HepG2 (cell line): ENCODE data around the gene PHF14. TPM values are rescaled to one million over a fixed set of nuclear protein-coding genes. Genes with fewer than 3 reads are reported as not detected.
A peak's percentile ranks its signal among the peaks of the same experiment; 100 is the strongest.

ENCODE experiments used
- ATAC-seq: fragments of 200-7000 bp; cut with Tn5 transposase; 3 replicates; pipeline ENCODE4 v1.9.1; 2020; ENCODE audit warnings: mild to moderate bottlenecking, moderate library complexity
- BruUV-seq: library from RNA; stranded (reverse); fragments of 400-500 nt; replicated peaks from 2 replicates; lab custom pipeline; 2021; lab: Mats Ljungman, UMichigan
- CTCF ChIA-PET: fragments of 300-600 bp; formaldehyde crosslinking; extraction: SDS; loops from one replicate; lab custom pipeline; 2021; ENCODE audit warnings: low total read pairs, inconsistent platforms, low intra/inter-chr PET ratio; lab: Yijun Ruan, JAX
- POLR2A ChIA-PET: fragments of 350-600 bp; sonication (Branson Sonifier 250); formaldehyde crosslinking; loops from one replicate; lab custom pipeline; 2020; ENCODE audit warnings: antibody characterized with exemption, inconsistent platforms; lab: Yijun Ruan, JAX
- DNase-seq: peaks from one replicate; pipeline ENCODE4 v3.0.0-alpha.2; 2015; ENCODE audit warnings: low spot score
- FAIRE-seq: peaks from 3 replicates; lab custom pipeline; 2011; peaks lifted over from hg19 to GRCh38; lab: Jason Lieb, UNC
- H2AFZ ChIP-seq: one replicate; pipeline ENCODE4 v1.6.1; 2011; ENCODE audit warnings: low read length, inconsistent platforms
- H3K27ac ChIP-seq: fragments of 300-600 bp; 3 replicates; pipeline ENCODE4 v1.8.0; 2011; ENCODE audit warnings: mixed run types, mild to moderate bottlenecking, mixed read lengths, low read length, inconsistent platforms; ENCODE audit not compliant: insufficient read depth; ENCODE audit errors: extremely low read length
- H3K27me3 ChIP-seq, 2 experiments: fragments of 200-600 bp in 1 of 2; 2 replicates in 1 of 2; 3 replicates in 1 of 2; pipeline versions ENCODE4 v1.6.0 to v1.8.0; 2011; ENCODE audit warnings: low read length in 2 of 2, mild to moderate bottlenecking in 2 of 2, moderate library complexity in 2 of 2, inconsistent platforms in 1 of 2; ENCODE audit not compliant: insufficient read depth in 2 of 2, control insufficient read depth in 1 of 2
- H3K36me3 ChIP-seq, 2 experiments: fragments of 200-600 bp in 1 of 2; replicated peaks in 1 of 2; 2 replicates in 1 of 2; 3 replicates in 1 of 2; pipeline versions ENCODE4 v1.5.1 to v1.8.0; 2011; ENCODE audit warnings: low read length in 2 of 2, inconsistent platforms in 1 of 2; ENCODE audit not compliant: insufficient read depth in 2 of 2, control insufficient read depth in 1 of 2
- H3K4me1 ChIP-seq: 2 replicates; pipeline ENCODE4 v1.5.1; 2012; ENCODE audit warnings: low read length, inconsistent platforms; ENCODE audit not compliant: insufficient read depth
- H3K4me2 ChIP-seq: 2 replicates; pipeline ENCODE4 v1.6.0; 2011; ENCODE audit warnings: low read depth, low read length, inconsistent platforms
- H3K4me3 ChIP-seq, 3 experiments: fragments of 200-600 bp in 1 of 3; sonication (generic), shearing (Covaris generic) in 1 of 3; replicated peaks in 1 of 3; 2 replicates each; pipeline ENCODE4 v1.5.1; 2011 to 2016; ENCODE audit warnings: low read length in 3 of 3, inconsistent platforms in 2 of 3, low read depth in 2 of 3, mild to moderate bottlenecking in 2 of 3, control low read depth in 1 of 3, mixed read lengths in 1 of 3; ENCODE audit not compliant: insufficient read depth in 1 of 3
- H3K79me2 ChIP-seq: one replicate; pipeline ENCODE4 v1.6.1; 2011; ENCODE audit warnings: low read length, inconsistent platforms; ENCODE audit not compliant: insufficient read depth
- H3K9ac ChIP-seq: 2 replicates; pipeline ENCODE4 v1.6.0; 2011; ENCODE audit warnings: mild to moderate bottlenecking, low read depth, low read length, inconsistent platforms; ENCODE audit not compliant: insufficient read depth
- H3K9me3 ChIP-seq: 2 replicates; pipeline ENCODE4 v1.5.1; 2012; ENCODE audit warnings: mild to moderate bottlenecking, low read length
- H4K20me1 ChIP-seq: 2 replicates; pipeline ENCODE4 v1.6.0; 2011; ENCODE audit warnings: inconsistent platforms, mild to moderate bottlenecking, low read length, moderate library complexity; ENCODE audit not compliant: insufficient read depth
- AHDC1 ChIP-seq: sonication (generic); formaldehyde crosslinking; IDR thresholded peaks from 2 replicates; pipeline ENCODE4 v1.5.1; 2020; ENCODE audit warnings: mild to moderate bottlenecking, missing genetic modification reagents, borderline replicate concordance
- CREM ChIP-seq, 2 experiments: sonication (generic) in 1 of 2; formaldehyde crosslinking in 1 of 2; IDR thresholded peaks; 2 replicates each; pipeline versions ENCODE4 v1.4.0 to v1.6.1; 2016 to 2020; ENCODE audit warnings: antibody characterized with exemption in 1 of 2, mild to moderate bottlenecking in 1 of 2, missing genetic modification reagents in 1 of 2
- DPF2 ChIP-seq: sonication (generic); formaldehyde crosslinking; IDR thresholded peaks from 2 replicates; pipeline ENCODE4 v1.4.0; 2020; ENCODE audit warnings: mild to moderate bottlenecking, low read depth, missing genetic modification reagents, borderline replicate concordance
- FOXO1 ChIP-seq: sonication (generic); formaldehyde crosslinking; IDR thresholded peaks from 2 replicates; pipeline ENCODE4 v1.4.0; 2020; ENCODE audit warnings: missing genetic modification reagents
- HNF4A ChIP-seq: sonication (generic); formaldehyde crosslinking; IDR thresholded peaks from 2 replicates; pipeline ENCODE4 v1.4.0; 2020; ENCODE audit warnings: missing genetic modification reagents
- HNF4G ChIP-seq, 2 experiments: sonication (generic) in 1 of 2; formaldehyde crosslinking in 1 of 2; IDR thresholded peaks; 2 replicates each; pipeline versions ENCODE4 v1.4.0 to v1.6.1; 2011 to 2020; ENCODE audit warnings: borderline replicate concordance in 2 of 2, low read depth in 2 of 2, mild to moderate bottlenecking in 2 of 2, low read length in 1 of 2, missing genetic modification reagents in 1 of 2, moderate library complexity in 1 of 2
- NFIB ChIP-seq: sonication (generic); formaldehyde crosslinking; IDR thresholded peaks from 2 replicates; pipeline ENCODE4 v1.9.0; 2021; ENCODE audit warnings: missing genetic modification reagents, mild to moderate bottlenecking, borderline replicate concordance
- POGZ ChIP-seq: sonication (generic); formaldehyde crosslinking; IDR thresholded peaks from 2 replicates; pipeline ENCODE4 v1.4.0; 2020; ENCODE audit warnings: mild to moderate bottlenecking, missing genetic modification reagents
- REXO4 ChIP-seq: sonication (generic); formaldehyde crosslinking; IDR thresholded peaks from 2 replicates; pipeline ENCODE4 v1.8.0; 2022; ENCODE audit warnings: missing genetic modification reagents, mild to moderate bottlenecking, borderline replicate concordance
- SOX13 ChIP-seq, 3 experiments: fragments of 450-650 bp in 1 of 3; sonication (generic) in 1 of 3; formaldehyde crosslinking in 1 of 3; IDR thresholded peaks in 2 of 3; conservative IDR thresholded peaks in 1 of 3; 2 replicates each; pipeline versions ENCODE4 v1.5.0 to v1.6.1; 2016 to 2020; ENCODE audit warnings: antibody characterized with exemption in 1 of 3, mild to moderate bottlenecking in 1 of 3, missing compliant biosample characterization in 1 of 3, missing genetic modification reagents in 1 of 3, moderate library complexity in 1 of 3
- SOX6 ChIP-seq, 2 experiments: fragments of 450-650 bp in 1 of 2; sonication (generic) in 1 of 2; formaldehyde crosslinking in 1 of 2; IDR thresholded peaks; 2 replicates each; pipeline versions ENCODE4 v1.4.0 to v1.6.1; 2017 to 2020; ENCODE audit warnings: antibody characterized with exemption in 1 of 2, mild to moderate bottlenecking in 1 of 2, missing genetic modification reagents in 1 of 2
- ZBTB21 ChIP-seq: sonication (generic); formaldehyde crosslinking; IDR thresholded peaks from 2 replicates; pipeline ENCODE4 v1.4.0; 2020; ENCODE audit warnings: missing genetic modification reagents
- ZNF770 ChIP-seq: sonication (generic); formaldehyde crosslinking; IDR thresholded peaks from 2 replicates; pipeline ENCODE4 v1.5.0; 2020; ENCODE audit warnings: mild to moderate bottlenecking, missing genetic modification reagents
- WGBS: methylation state at CpG from one replicate; pipeline ENCODE4 v1.1.6; 2017; ENCODE audit warnings: low lambda C conversion rate; 5-methylcytosine and 5-hydroxymethylcytosine counted together
- in situ Hi-C: cut with HindIII; loops from 2 replicates; pipeline ENCODE4 v1.10.0; 2017; ENCODE audit warnings: low pct_unique_long_range_greater_than_20kb; ENCODE audit not compliant: extremely low pct_ligation_motif_present
- intact Hi-C: fragments of 100-400 bp; cut with micrococcal nuclease; formaldehyde crosslinking; loops from one replicate; pipeline ENCODE4 v1.10.0; 2022; ENCODE audit not compliant: unreplicated experiment
- polyA plus RNA-seq, 8 experiments: library from polyadenylated mRNA; depleted of rRNA in 3 of 8; stranded (reverse) in 7 of 8; unstranded in 1 of 8; fragments of >200 nt; fragmentation: Illumina TruSeq in 4 of 8; extraction: Trizol in 4 of 8; gene quantifications; 2 replicates each; pipeline versions ENCODE4 v1.2.1 to v1.2.3, GENCODE V29; 2011 to 2016; ENCODE audit warnings: low read depth in 4 of 8, missing spikeins in 1 of 8, mixed read lengths in 1 of 8; ENCODE audit not compliant: insufficient read depth in 1 of 8
- total RNA-seq, 5 experiments: library from RNA; depleted of rRNA; stranded (reverse); fragments of >200 nt; fragmentation: Illumina TruSeq; extraction: Trizol; gene quantifications; 2 replicates each; pipeline ENCODE4 v1.2.3, GENCODE V29; 2016; ENCODE audit warnings: low read depth in 1 of 5

The PHF14 gene
- total and polyA plus RNA-seq, 2 of the 13 experiments (the other 11 are each of a cell fraction or from before 2014, with no cell fraction given): 18.9 to 68.7 TPM

GRCh38 chr7:10998996-10999757, 25.5 kb downstream of the PHF14 start:
- Histone ChIP-seq H3K27ac (peak overlapping the region; percentile 64), H3K4me1 (peaks cover 51% of the 10 kb centered on the region), H3K79me2 (peaks cover 57% of the 10 kb centered on the region), H4K20me1 (no peaks in the 10 kb centered on the region; the same call in 1 of the 2 replicates), H3K9ac (peak overlapping the region; percentile 27), H3K4me3 (peak overlapping the region in 2 of 3 experiments; percentile 24 to 41; a peak in 2 of 6 replicates), H3K9me3 (no peaks in the 10 kb centered on the region), H3K36me3 (peaks cover 3 to 13% of the 10 kb centered on the region in 2 experiments), H2AFZ (no peak overlapping the region), H3K4me2 (peak overlapping the region; percentile 67), H3K27me3 (no peaks in the 10 kb centered on the region)
- WGBS: 30% methylated on average over 4 of the region's 4 CpGs
- POLR2A ChIA-PET: interaction anchor here (1.0 to 2.4 kb wide), 5 partner anchors 10 to 84 kb away, joined by 3 to 27 read pairs (median 5); partner anchors contain the start of gene PHF14
- intact Hi-C loops (no loop called here), in situ Hi-C loops (no loop called here)
- peak; percentile 93 for ATAC-seq
- CTCF ChIA-PET: no interaction called here
- DNase-seq: peak; percentile 65
- BruUV-seq: no TSS peak
- peak; percentile 56 for FAIRE-seq
- TF ChIP-seq HNF4A (CRISPR knock-in tag) (peak; percentile 80), HNF4G (IDR thresholded peaks at IDR 0.05; ENCODE audit: borderline replicate concordance, low read depth, low read length) (0 out of 2 replicates have a peak, but pooled peaks have one; percentile 62), HNF4G (CRISPR knock-in tag; IDR thresholded peaks at IDR 0.05; ENCODE audit: borderline replicate concordance, low read depth) (no peak), AHDC1 (CRISPR knock-in tag) (peak; percentile 78; the same call in 1 of the 2 replicates), NFIB (CRISPR knock-in tag) (no peak), ZNF770 (CRISPR knock-in tag) (no peak), POGZ (CRISPR knock-in tag) (peak; percentile 72; the same call in 1 of the 2 replicates), SOX13 (IDR thresholded peaks at IDR 0.05) (no peak), SOX13 (CRISPR knock-in tag; conservative IDR thresholded peaks at IDR 0.05 in 1 of 2, IDR thresholded peaks at IDR 0.05 in 1 of 2) (peak in 1 of 2 experiments; percentile 40; a peak in 1 of 4 replicates), CREM (IDR thresholded peaks at IDR 0.05) (peak; percentile 30; the same call in 1 of the 2 replicates), CREM (CRISPR knock-in tag; IDR thresholded peaks at IDR 0.05) (no peak), REXO4 (no peak), FOXO1 (CRISPR knock-in tag) (peak; percentile 39; the same call in 1 of the 2 replicates), ZBTB21 (CRISPR knock-in tag) (peak; percentile 20; the same call in 1 of the 2 replicates), DPF2 (peak; percentile 45; the same call in 1 of the 2 replicates), SOX6 (IDR thresholded peaks at IDR 0.05) (no peak), SOX6 (CRISPR knock-in tag; IDR thresholded peaks at IDR 0.05) (peak; percentile 44; the same call in 1 of the 2 replicates)
